ENCODE measurements around the gene BORCS6. TPM values are rescaled to one million over a fixed set of nuclear protein-coding genes. Genes with fewer than 3 reads are reported as not detected.

The BORCS6 gene
- 5.7 TPM for total RNA-seq
- polyA plus RNA-seq (ENCODE audit: insufficient read depth in 1 of 8, insufficient read length in 8 of 8, low replicate concordance in 1 of 8) = 1 to 10 TPM; 3.7 to 5.4 (median 5.0) TPM
- long read RNA-seq, donor 1, partial matches to known transcripts = 0 of 3 reads
- long read RNA-seq, donor 1, other reads (novel, unspliced or antisense) = 0 of 3 reads
- long read RNA-seq, donor 2 = 0 reads
- long read RNA-seq, donor 3, transcript BORCS6-201 (1 exons, 2,575 nt) = major isoform, 8 of 8 reads
- long read RNA-seq, donor 3, partial matches to known transcripts = 0 of 8 reads
- long read RNA-seq, donor 3, other reads (novel, unspliced or antisense) = 0 of 8 reads
- long read RNA-seq, donor 4, transcript BORCS6-201 (1 exons, 2,575 nt) = major isoform, 7 of 7 reads
- long read RNA-seq, donor 4, partial matches to known transcripts = 0 of 7 reads
- long read RNA-seq, donor 4, other reads (novel, unspliced or antisense) = 0 of 7 reads
- long read RNA-seq, donor 5, transcript BORCS6-201 (1 exons, 2,575 nt) = major isoform, 13 of 13 reads
- long read RNA-seq, donor 5, partial matches to known transcripts = 0 of 13 reads
- long read RNA-seq, donor 5, other reads (novel, unspliced or antisense) = 0 of 13 reads
- long read RNA-seq, donor 6, transcript BORCS6-201 (1 exons, 2,575 nt) = major isoform, 11 of 11 reads
- long read RNA-seq, donor 6, partial matches to known transcripts = 0 of 11 reads
- long read RNA-seq, donor 6, other reads (novel, unspliced or antisense) = 0 of 11 reads
- long read RNA-seq, donor 7, transcript BORCS6-201 (1 exons, 2,575 nt) = major isoform, 8 of 8 reads
- long read RNA-seq, donor 7, partial matches to known transcripts = 0 of 8 reads
- long read RNA-seq, donor 7, other reads (novel, unspliced or antisense) = 0 of 8 reads
- long read RNA-seq, donor 8, transcript BORCS6-201 (1 exons, 2,575 nt) = major isoform, 7 of 7 reads
- long read RNA-seq, donor 8, partial matches to known transcripts = 0 of 7 reads
- long read RNA-seq, donor 8, other reads (novel, unspliced or antisense) = 0 of 7 reads
- long read RNA-seq, donor 9, transcript BORCS6-201 (1 exons, 2,575 nt) = major isoform, 9 of 9 reads
- long read RNA-seq, donor 9, partial matches to known transcripts = 0 of 9 reads
- long read RNA-seq, donor 9, other reads (novel, unspliced or antisense) = 0 of 9 reads
- long read RNA-seq, donor 10, partial matches to known transcripts = 0 of 2 reads
- long read RNA-seq, donor 10, other reads (novel, unspliced or antisense) = 0 of 2 reads
- long read RNA-seq, donor 11, transcript BORCS6-201 (1 exons, 2,575 nt) = major isoform, 6 of 6 reads
- long read RNA-seq, donor 11, partial matches to known transcripts = 0 of 6 reads
- long read RNA-seq, donor 11, other reads (novel, unspliced or antisense) = 0 of 6 reads

DNA sequence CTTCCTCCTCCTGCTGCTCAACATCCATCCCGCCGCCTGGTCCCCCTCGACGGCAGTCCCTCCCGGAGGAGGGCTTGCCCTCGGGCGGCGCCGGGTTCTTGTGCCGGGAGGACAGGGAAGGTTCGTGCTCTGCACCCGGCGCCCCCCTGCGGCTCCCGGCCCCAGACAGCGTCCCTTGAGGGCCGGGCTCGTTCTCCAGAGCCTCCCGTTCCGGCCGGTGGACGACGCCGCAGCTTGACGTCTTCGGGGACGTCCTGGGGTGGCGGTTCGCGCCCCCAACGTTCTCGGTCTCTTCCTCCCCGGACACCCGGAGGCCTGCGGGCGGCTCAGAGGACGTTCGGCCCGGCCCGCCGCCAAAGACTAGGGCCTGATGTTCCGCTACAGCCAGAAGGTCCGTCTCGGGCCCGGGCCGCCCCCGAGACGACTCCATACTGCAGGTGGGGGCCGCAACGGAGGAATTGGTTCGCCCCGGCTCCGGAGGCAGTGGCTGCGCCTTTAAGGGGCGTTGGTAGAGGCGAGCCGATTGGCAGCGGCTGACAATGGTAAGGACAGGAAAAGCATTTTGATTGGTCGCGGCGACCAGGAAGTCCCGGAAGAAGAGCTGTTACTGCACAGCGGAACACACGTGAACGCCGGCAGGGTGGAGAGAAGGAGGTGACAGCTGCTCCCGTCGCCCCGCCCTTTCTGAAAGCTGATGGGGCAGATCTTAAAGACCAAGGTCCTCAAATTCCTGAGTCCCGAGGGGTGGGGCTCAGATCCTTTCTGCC is at the start of gene BORCS6:
BORCS6 (minus strand) TSS at position 470 of the 767 bp plus-strand sequence; CDS start at position 430, 40 bp downstream.
- DNase-seq = peak; percentile 99
- Histone ChIP-seq H3K4me3 (ENCODE audit: low read length) (peak within 1 kb of the TSS; percentile 98), H3K27ac (ENCODE audit: low read length) (peak within 1 kb of the TSS; percentile 100), H3K27me3 (ENCODE audit: control insufficient read depth, insufficient read depth, low read length) (no peaks in the 10 kb centered on the region), H3K4me1 (ENCODE audit: control insufficient read depth, insufficient read depth, low read length) (peaks cover 45% of the 10 kb centered on the region), H3K36me3 (ENCODE audit: control insufficient read depth, insufficient read depth, low read length) (no peaks in the 10 kb centered on the region), H3K9me3 (replicated peaks; ENCODE audit: control insufficient read depth, low read depth, low read length) (no peaks in the 10 kb centered on the region)
- under 1% methylated on average over 69 of the region's 70 CpGs for WGBS (ENCODE audit: insufficient coverage)

DNA sequence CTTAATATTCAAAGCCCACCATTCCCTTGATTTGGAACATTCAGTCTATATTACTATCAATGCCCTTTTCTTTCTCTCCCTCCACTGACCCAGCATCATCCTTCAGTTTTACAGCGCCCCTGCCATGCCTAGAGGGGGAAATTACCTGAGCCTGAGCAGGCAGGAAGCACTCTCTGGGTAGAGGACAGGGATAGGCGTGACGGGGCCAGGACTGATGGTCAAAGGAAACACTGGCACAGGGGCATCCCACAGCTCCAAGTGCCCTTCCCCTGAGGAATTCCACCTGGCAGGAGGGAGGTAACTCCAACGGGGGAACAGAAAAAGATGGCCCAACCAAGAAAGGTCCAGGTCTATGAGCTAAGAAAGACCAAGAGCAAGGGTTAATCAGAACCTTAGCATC is 47.9 kb upstream of the BORCS6 start:
- 93% methylated on average over 3 of the region's 4 CpGs for WGBS (ENCODE audit: insufficient coverage)
- Histone ChIP-seq H3K36me3 (ENCODE audit: control insufficient read depth, insufficient read depth, low read length) (peaks cover 62% of the 10 kb centered on the region), H3K27me3 (ENCODE audit: control insufficient read depth, insufficient read depth, low read length) (no peaks in the 10 kb centered on the region), H3K4me1 (ENCODE audit: control insufficient read depth, insufficient read depth, low read length) (peaks cover 2% of the 10 kb centered on the region), H3K27ac (ENCODE audit: low read length) (no peak overlapping the region), H3K4me3 (ENCODE audit: low read length) (no peak overlapping the region), H3K9me3 (replicated peaks; ENCODE audit: control insufficient read depth, low read depth, low read length) (no peaks in the 10 kb centered on the region)
- no peak for DNase-seq

DNA sequence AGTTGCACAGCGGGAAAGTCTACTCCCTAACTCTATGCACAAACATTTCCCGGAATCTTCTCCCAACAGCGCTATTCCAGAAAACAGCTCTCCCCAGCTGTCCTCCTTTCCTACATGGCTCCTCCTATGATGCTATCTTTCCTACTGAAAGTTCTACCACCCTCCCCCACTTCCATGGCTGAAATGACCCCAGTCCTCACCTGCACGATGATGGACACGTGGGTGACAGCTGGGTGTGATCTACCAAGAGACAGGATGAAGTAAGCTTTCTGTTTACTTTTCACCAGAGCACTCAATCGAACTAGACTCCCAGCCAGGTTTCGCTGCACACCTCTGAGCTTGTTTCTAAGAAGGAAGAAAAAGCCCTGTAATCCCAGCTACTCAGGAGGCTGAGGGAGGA is 47.2 kb upstream of the BORCS6 start:
- WGBS (ENCODE audit: insufficient coverage) = 89% methylated on average over 3 of the region's 7 CpGs
- no peak for DNase-seq
- H3K27ac ChIP-seq (ENCODE audit: low read length) = no peak overlapping the region
- peaks cover 2% of the 10 kb centered on the region for H3K4me1 ChIP-seq (ENCODE audit: control insufficient read depth, insufficient read depth, low read length)
- peaks cover 69% of the 10 kb centered on the region for H3K36me3 ChIP-seq (ENCODE audit: control insufficient read depth, insufficient read depth, low read length)
- H3K27me3 ChIP-seq (ENCODE audit: control insufficient read depth, insufficient read depth, low read length) = no peaks in the 10 kb centered on the region
- H3K9me3 ChIP-seq (replicated peaks; ENCODE audit: control insufficient read depth, low read depth, low read length) = no peaks in the 10 kb centered on the region
- H3K4me3 ChIP-seq (ENCODE audit: low read length) = no peak overlapping the region

- no peaks in the 10 kb centered on the region for H3K9me3 ChIP-seq (replicated peaks; ENCODE audit: control insufficient read depth, low read depth, low read length)
- H3K36me3 ChIP-seq (ENCODE audit: control insufficient read depth, insufficient read depth, low read length) = peaks cover 77% of the 10 kb centered on the region
- 98% methylated on average over 6 of the region's 7 CpGs for WGBS (ENCODE audit: insufficient coverage)
- no peaks in the 10 kb centered on the region for H3K27me3 ChIP-seq (ENCODE audit: control insufficient read depth, insufficient read depth, low read length)
- no peak overlapping the region for H3K4me3 ChIP-seq (ENCODE audit: low read length)
- no peak for DNase-seq
- peaks cover 2% of the 10 kb centered on the region for H3K4me1 ChIP-seq (ENCODE audit: control insufficient read depth, insufficient read depth, low read length)
- H3K27ac ChIP-seq (ENCODE audit: low read length) = no peak overlapping the region
These were observed 45.7 kb upstream of the BORCS6 start for GRCh38 chr17:8235676-8236075.

GRCh38 chr17:8234361-8235270 is 44.6 kb upstream of the BORCS6 start:
- no peaks in the 10 kb centered on the region for H3K27me3 ChIP-seq (ENCODE audit: control insufficient read depth, insufficient read depth, low read length)
- no peak overlapping the region for H3K27ac ChIP-seq (ENCODE audit: low read length)
- no peaks in the 10 kb centered on the region for H3K9me3 ChIP-seq (replicated peaks; ENCODE audit: control insufficient read depth, low read depth, low read length)
- no peak for DNase-seq
- WGBS (ENCODE audit: insufficient coverage) = 92% methylated on average over 16 of the region's 21 CpGs
- no peak overlapping the region for H3K4me3 ChIP-seq (ENCODE audit: low read length)
- H3K36me3 ChIP-seq (ENCODE audit: control insufficient read depth, insufficient read depth, low read length) = peaks cover 84% of the 10 kb centered on the region
- H3K4me1 ChIP-seq (ENCODE audit: control insufficient read depth, insufficient read depth, low read length) = peaks cover 2% of the 10 kb centered on the region

DNA sequence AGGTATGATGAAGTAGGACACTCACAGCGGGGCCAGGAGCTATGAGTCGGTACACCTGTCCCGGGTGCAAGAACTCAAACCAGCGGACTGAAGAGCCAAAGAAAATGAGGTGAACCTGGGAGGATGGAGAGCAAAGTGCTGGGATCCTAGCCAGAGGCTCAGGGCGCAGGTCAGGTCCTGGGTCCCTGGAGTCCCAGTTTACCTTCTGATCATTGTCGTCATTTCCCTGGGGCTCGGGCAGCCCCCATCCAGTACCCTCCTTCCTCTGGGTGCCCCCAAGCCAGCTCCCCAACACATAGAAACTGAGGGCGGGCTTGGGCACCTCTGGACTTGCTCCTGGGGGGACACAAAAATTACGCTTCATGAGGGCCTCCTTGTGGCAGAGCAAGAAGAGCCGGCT is 41.7 kb upstream of the BORCS6 start:
- 96% methylated on average over 9 of the region's 10 CpGs for WGBS (ENCODE audit: insufficient coverage)
- DNase-seq = no peak

GRCh38 chr17:8227238-8227581 is 37.2 kb upstream of the BORCS6 start:
- Histone ChIP-seq H3K4me1 (ENCODE audit: control insufficient read depth, insufficient read depth, low read length) (peaks cover 28% of the 10 kb centered on the region), H3K9me3 (replicated peaks; ENCODE audit: control insufficient read depth, low read depth, low read length) (no peaks in the 10 kb centered on the region), H3K27me3 (ENCODE audit: control insufficient read depth, insufficient read depth, low read length) (no peaks in the 10 kb centered on the region), H3K27ac (ENCODE audit: low read length) (peak overlapping the region; percentile 97), H3K36me3 (ENCODE audit: control insufficient read depth, insufficient read depth, low read length) (peaks cover 50% of the 10 kb centered on the region), H3K4me3 (ENCODE audit: low read length) (peak overlapping the region; percentile 70)
- DNase-seq = no peak
- WGBS (ENCODE audit: insufficient coverage) = 79% methylated on average over 4 of the region's 4 CpGs

More for the DNA sequence above, 41.7 kb upstream of the BORCS6 start:
- H3K27ac ChIP-seq (ENCODE audit: low read length) = no peak overlapping the region
- H3K4me1 ChIP-seq (ENCODE audit: control insufficient read depth, insufficient read depth, low read length) = peaks cover 12% of the 10 kb centered on the region
- no peaks in the 10 kb centered on the region for H3K27me3 ChIP-seq (ENCODE audit: control insufficient read depth, insufficient read depth, low read length)
- no peak overlapping the region for H3K4me3 ChIP-seq (ENCODE audit: low read length)
- no peaks in the 10 kb centered on the region for H3K9me3 ChIP-seq (replicated peaks; ENCODE audit: control insufficient read depth, low read depth, low read length)
- H3K36me3 ChIP-seq (ENCODE audit: control insufficient read depth, insufficient read depth, low read length) = peaks cover 89% of the 10 kb centered on the region

GRCh38 chr17:8226536-8227237 is 36.7 kb upstream of the BORCS6 start:
- H3K4me1 ChIP-seq (ENCODE audit: control insufficient read depth, insufficient read depth, low read length) = peaks cover 30% of the 10 kb centered on the region
- DNase-seq = peak; percentile 97
- peaks cover 45% of the 10 kb centered on the region for H3K36me3 ChIP-seq (ENCODE audit: control insufficient read depth, insufficient read depth, low read length)
- H3K9me3 ChIP-seq (replicated peaks; ENCODE audit: control insufficient read depth, low read depth, low read length) = no peaks in the 10 kb centered on the region
- H3K4me3 ChIP-seq (ENCODE audit: low read length) = peak overlapping the region; percentile 70
- H3K27ac ChIP-seq (ENCODE audit: low read length) = peak overlapping the region; percentile 97
- WGBS (ENCODE audit: insufficient coverage) = 1% methylated on average over 14 of the region's 32 CpGs
- H3K27me3 ChIP-seq (ENCODE audit: control insufficient read depth, insufficient read depth, low read length) = no peaks in the 10 kb centered on the region
